HG02943 (cell line): Measurements from ENCODE around the gene FAM124A.
"Not testable (repeated sequence)": the region's sequence is repeated elsewhere in the genome, so short reads cannot be mapped to it uniquely, and the experiment has no call there.

Experiments used
- ATAC-seq: cut with Tn5 transposase; IDR thresholded peaks from one replicate; pipeline ENCODE4 v1.9.1; 2021; ENCODE audit warnings: mild to moderate bottlenecking, low read depth, moderate library complexity; ENCODE audit not compliant: unreplicated experiment

The FAM124A gene

DNA sequence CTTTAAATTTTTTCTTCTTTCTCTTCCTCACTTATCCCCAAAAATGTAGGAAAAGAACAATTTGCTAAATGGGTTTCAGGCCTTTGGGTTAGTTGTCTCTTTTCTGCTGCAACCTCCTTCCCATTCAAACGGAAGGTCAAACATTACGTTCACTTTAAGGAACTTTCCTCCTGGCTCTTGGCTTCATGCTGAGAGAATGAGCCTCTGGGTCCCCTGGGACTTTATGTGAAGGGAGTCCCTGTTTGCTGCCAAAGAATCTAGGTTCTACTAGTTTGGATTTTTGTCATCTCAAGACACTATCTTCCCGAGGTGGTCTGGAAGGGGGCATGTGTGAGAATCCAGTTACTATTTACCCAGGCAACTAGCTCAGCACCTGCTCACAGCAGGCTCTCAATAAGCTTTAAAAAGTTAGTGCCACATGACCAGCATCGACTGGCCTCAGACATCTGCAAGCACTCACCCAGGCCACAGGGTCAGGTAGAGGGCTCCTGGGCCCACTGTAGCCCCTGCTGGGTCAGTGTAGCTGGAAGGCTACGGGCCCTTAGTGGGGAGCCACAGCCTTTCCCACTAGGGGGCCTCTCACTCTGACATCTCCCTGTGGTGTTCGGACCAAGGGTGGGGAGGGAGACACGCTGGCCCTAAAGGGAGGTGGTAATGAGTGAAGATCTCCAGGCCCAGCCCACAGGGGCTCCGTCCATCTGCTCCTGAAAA, 40.5 kb downstream of the FAM124A start:
- ATAC-seq: no peak

DNA sequence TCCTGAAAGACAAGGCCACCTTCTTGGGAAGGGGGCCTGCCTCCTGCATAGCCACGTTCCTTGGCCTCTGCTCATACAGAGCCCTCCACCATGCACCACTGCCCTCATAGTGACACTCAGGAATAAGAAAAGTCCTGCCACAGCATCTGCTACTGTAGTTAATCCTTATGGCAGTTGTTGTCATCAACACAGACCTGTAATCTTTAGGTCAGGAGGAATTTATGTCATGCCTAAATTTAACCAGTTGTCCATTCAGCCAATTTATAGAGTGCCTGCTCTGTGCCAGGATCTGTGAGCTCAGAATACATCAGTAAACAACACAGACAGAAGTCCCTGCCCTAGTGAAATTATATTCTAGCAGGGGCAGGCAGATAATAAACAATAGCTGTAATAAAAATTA, 44.4 kb downstream of the FAM124A start:
- ATAC-seq: no peak

DNA sequence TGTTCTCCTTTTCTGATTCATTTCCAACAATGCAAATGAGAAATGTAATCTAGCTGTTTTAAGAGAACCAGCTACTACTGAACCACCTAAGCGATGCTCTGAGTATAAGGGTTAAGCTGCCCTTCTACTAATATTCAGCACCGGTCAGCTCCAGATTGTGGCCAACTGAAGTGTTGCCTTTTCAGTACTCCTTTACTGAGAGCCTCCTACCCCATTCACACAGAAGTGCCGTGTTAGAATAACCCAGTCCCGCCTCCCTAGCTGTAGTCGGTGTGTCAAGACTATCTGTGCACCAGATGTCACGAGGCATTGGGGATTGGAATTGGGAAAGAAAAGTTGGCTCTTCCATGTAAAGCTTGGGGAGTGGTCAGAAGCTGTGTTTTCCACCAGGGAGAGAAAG, 45.4 kb downstream of the FAM124A start:
- ATAC-seq: no peak

DNA sequence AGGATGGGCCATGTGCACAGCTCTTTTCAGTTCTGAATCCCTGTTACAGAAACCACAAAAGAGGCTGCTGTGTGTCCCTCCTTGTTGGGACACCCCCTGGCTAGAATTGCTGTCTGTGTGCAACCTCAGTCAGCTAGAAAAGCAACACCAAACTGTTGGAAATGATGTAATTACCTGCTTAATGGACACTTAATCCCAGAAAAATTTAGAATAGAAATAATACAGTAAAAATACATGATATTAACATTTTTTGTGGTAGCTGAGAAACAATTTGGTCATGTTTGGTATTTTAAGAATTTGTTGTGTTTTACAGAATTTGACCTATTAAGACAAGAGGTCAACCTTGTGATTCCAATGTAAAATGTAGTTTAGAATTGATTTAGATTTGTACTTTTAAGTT, 46.8 kb downstream of the FAM124A start:
- no peak for ATAC-seq

DNA sequence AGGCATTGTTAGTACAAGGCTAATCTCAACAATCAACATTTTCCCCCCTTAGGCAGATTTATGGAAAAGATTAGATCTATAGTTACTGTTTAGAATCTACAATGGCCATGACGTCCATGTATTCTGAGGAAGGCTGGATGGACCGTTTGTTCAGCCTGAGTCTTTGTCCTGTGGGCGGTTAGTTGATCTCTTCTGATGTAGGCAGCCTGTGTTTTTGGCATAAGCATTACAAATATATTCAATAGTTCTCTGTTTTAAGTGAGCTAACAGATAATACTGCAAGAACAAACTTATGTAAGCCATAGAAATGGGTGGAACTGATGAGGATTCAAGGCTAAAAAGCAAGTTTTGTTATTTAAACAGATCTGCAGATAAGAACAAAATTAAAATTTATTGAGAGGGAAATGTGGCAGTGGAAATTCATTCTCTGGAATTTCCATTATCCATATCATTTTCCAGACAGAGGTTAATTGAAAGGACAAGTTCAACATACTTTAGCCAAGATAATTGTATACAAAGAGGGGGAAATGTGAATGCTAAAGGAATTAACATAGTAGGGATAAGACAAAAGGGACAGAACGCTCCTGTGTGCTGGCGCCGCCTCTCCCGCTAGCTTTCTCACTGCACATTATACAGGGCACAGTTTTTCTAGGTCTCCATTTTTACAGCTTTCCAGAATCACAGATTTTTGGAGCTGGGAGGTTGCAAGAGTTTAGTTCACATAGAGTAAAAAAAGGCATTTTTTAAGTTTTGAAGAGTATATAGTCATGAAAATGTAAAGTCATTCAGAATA, 48.6 kb downstream of the FAM124A start:
- ATAC-seq: no peak

DNA sequence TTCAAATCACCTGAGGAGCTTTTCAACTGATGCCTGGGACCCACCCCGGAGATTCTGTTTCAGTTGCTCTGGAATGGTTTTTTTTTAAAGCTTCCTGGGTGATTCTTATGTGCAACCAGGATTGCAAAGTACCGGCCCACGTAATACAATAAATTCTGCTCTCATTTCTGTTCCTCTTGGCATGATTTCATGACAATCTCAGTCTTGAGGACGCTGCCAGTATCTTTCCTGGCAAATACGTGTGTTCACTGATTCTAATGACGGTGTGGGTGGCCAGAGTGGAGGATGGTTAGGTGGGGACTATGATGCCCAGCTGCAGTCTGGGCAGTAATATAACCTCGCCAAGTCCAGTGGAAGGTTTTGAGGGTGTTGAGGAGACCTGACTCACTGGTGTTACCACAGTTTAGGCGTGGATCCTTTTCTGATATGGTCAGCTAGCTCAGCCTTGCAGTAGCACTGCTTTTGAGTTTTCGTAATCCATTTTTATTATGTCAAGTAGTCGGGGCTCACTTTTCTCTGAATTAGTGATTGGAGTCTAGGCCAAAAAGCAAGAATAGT, 49.4 kb downstream of the FAM124A start:
- ATAC-seq: no peak

DNA sequence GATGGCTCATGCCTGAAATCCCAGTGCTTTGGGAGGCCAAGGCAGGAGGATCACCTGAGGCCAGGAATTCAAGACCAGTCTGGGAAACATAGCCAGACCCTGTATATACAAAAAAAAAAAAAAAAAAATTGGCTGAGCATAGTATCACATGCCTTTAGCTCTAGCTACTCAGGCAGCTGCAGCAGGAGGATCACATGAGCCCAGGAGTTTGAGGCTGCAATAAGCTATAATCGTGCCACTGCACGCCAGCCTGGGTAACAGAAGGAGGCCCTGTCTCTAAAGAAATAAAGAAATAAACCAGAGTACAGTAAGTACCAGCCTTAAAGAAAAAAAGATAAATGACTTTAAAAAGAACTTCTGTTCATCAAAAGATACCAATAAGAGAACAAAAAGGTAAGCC, 52.9 kb downstream of the FAM124A start:
- ATAC-seq: no peak

DNA sequence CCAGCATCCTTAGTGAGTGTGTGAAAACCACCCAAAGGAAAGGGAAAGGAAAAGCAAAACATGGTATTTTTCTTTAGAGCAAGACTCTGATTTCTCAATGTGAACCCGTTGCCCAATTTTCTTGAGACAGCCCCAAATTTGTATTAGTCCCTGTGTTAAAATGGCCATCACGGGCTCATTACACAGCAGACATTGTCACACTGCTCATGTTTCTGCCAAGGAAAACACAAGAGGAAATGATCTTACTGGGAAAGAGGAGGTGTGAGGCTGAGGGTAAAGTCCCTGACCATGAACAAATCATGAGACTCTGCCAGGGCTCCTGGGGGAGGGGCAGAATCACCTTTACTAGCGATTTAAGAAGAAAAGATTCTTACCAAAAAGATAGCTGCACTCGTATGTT, 54.4 kb downstream of the FAM124A start:
- ATAC-seq: no peak

DNA sequence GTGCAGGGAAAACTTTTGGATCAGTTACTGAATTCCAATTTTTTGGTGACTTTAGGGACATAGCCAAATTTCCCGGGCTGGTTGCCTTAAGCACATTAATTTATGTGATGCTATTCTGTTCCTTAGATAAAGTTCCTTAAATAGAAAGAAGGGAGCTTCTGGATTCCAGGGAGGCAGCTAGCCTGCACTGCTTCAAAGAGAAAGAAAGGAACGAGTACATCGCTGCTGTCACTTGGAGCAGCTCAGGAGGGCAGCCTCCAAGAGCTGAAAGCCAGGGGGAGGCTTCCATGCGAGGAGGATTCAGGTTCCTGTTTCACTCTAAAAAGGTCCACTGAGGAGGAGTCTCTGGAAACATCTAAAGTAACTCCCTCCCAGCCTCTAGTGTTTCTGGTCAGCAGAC, 55.7 kb downstream of the FAM124A start:
- no peak for ATAC-seq

DNA sequence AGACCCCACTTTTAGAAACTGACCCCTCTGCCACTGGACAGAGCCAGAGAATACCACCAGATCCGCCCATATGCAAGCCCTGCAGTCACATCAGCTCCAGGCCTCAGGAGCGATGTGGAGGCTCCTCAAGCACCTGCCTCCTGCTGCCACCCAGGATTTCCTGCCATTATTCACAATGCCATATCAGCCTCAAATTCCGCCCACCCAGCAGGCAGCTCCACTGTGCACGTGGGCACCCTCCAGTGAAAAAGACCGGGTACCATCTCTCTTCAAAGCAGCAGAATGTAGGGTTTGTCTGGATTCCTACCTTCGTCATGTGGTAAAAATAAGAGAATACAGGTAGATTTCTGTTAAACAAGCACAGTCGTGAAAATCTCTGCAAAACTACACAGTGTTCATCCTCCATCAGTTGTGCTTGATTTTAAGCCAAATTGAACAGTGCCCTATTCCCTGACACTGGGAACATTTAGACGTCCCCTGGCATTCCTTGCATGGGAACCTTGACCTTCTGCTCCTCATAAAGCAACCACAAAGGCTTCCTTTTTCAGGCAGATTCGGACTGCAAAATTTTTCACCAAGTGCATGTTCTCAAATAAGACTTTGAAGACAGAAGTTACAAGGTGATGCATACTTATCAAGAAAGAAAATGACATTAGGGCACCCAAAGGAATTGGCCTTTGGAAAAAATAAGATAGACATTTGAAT, 56.4 kb downstream of the FAM124A start:
- ATAC-seq: no peak

- ATAC-seq: no peak
These were observed 58.3 kb downstream of the FAM124A start for GRCh38 chr13:51280379-51280940.

- no peak for ATAC-seq
These were observed 60.1 kb downstream of the FAM124A start for GRCh38 chr13:51282322-51282721.

DNA sequence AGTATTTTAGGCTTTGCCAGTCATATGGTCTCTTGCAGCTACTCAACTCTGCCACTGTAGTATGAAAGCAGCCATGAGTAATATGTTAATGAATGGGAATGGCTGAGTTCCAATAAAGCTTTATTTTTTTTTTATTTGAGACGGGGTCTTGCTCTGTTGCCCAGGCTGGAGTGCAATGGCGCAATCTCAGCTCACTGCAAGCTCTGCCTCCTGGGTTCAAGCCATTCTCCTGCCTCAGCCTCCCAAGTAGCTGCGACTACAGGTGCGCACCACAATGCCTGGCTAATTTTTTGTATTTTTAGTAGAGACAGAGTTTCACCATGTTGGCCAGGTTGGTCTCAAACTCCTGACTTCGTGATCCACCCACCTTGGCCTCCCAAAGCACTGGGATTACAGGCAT, 60.7 kb downstream of the FAM124A start:
- not testable (repeated sequence) for ATAC-seq

DNA sequence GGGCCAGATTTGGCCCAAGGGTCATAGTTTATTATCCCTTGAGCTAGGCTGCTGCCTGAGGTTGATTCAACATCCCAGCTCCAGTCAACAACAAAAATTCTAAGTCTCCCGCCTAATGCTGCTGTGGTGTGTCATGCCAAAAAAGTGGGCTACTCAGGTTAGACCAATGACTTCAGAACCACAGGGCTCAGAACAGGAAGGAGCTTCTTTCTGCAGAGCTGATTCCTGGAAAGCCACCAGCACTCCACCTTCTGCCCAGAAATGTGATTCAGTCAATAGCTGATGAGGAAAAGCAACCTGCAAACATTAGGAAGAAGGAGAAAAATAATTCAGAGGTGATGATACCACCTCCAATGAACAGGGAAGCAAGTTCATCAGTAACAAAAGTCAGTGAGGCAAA, 61.2 kb downstream of the FAM124A start:
- ATAC-seq: no peak

GRCh38 chr13:51284339-51284738, 62.1 kb downstream of the FAM124A start:
- no peak for ATAC-seq

- no peak for ATAC-seq
These were observed 64.2 kb downstream of the FAM124A start for GRCh38 chr13:51286135-51287002.

DNA sequence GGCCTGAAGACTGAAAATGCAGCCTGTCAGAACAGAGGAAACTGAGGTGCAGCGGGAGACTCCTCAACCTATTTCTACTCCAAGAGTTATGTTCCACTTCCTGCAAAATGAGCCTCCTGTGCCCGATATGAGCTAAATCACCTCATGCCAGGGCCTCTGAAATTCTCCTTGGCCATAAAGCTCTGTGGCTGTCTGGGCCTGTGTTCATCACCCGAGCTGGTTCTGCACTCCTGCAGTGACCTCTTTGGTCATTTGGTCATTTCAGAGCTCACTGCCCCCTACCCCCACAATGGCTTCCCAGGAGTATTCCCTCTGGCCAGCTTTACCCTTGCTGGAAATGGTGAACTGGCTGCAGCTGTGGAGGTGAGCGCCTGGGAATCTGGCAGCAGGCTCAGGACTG, 65.6 kb downstream of the FAM124A start:
- no peak for ATAC-seq

DNA sequence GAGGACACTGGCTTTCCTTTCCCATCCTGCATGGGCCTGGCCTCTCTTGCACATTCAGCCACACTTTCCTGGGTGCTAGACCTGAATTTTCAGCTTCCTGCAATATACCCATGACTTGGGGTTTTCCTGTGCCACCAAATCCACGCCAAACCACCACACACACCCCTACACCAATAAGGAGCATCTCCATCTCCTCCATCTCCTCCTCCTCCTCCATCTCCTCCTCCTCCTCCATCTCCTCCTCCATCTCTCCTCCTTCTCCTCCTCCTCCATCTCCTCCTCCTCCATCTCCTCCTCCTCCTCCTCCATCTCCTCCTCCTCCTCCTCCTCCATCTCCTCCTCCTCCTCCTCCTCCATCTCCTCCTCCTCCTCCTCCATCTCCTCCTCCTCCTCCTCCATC, 66.1 kb downstream of the FAM124A start:
- ATAC-seq: not testable (repeated sequence)

DNA sequence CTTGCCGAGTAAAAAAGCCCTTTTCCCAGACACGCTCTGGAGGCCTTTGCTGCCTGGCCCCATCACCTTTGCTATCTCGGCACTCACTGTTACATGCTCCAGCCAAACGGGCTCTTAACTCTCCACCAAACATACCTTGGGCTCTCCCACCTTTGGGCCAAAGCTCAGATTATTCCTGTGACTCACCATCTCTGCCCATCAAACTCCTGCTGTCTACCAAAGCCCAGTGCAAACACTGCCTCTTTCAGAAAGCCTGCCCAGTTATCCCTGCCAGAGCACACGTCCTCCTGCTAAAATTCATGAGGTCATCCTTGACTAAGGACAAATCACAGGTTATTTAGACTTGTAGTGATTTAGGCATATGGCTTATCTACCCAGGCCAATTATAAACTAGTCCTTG, 69.1 kb downstream of the FAM124A start:
- no peak for ATAC-seq

GRCh38 chr13:51292000-51292565, 69.9 kb downstream of the FAM124A start:
- ATAC-seq: no peak
